IPS DF 4.7 (cell line): ENCODE measurements around the gene PVR.
"Not testable (repeated sequence)": the region's sequence is repeated elsewhere in the genome, so short reads cannot be mapped to it uniquely, and the experiment has no call there.

ENCODE experiments used
- DNase-seq: peaks from one replicate; pipeline ENCODE4 v3.0.0-alpha.2; 2013; ENCODE audit warnings: low spot score; ENCODE audit errors: extremely low read depth

The PVR gene

GRCh38 chr19:44644402-44645016, 799 bp downstream of the PVR start:
- DNase-seq = no peak

DNA sequence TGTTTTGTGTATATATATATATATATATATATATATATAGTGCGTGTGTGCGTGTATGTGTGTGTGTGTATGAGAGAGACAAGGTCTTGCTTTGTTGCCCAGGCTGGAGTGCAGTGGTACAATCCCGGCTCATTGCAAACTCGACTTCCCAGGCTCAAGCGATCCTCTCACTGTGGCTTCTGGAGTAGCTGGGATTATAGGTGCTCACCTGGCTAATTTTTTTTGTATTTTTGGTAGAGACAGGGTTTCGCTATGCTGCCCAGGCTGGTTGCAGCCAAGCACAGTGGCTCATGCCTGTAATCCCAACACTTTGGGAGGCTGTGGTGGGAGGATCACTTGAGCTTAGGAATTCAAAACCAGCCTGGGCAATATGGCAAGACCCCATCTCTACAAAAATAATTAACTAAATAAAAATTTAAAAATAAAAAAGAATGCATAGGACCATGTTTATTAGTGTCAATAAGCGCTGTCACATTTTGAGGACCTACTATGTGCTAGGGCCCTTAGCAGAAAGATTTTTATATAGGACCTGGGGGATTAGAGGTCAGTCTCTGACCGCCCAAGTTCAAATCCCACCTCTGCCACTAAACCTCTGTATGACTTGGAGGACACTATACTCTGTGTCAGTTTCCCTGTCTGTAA, 1.8 kb downstream of the PVR start:
- no peak for DNase-seq

DNA sequence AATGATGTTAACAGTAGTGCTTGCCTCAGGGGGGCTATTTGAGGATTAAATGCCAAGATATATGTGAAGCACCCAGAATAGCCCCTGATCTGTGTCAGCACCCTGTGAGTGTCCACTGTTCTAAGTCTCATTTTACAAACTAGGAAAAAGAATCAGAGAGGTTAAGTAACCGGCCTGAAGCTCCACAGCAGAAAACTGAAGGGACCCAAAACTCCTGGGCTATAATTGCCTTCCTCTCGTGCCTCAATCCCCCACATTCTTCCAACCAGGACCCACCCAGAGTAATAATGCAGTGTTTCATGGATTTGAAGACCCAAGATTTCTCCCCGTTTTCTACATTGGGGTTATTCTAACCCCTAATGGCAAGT, 2.3 kb downstream of the PVR start:
- no peak for DNase-seq

- DNase-seq = no peak
These were observed 3.4 kb downstream of the PVR start for GRCh38 chr19:44647144-44647543.

DNA sequence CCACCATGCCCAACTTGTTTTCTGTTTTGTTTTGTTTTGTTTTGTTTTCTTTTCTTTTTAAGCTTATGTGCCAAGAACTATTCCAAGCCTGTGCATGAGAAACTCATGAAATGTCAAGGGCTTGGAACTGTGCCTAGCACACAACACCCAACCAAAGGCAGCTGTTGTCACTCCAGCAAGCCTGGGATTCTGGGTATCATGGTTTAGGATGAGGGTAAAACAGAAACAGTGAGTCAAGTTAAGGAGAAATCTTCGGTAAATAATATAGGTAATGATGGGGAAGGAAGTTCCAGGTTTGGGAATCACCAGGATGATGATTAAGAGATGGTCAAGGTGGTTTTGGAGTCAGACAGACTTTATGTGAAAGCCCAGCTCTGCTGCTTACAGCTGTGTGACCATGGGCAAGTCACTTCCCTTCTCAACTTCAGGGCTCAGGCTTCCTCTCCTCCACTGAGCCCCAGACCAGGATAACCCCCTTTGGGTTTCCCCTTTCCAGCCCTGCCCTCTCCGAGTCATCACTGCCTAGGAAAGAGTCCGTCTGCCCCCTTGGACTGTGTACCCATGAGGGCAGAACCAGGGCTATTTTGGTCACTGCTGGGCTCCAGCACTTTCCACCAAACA, 5.0 kb downstream of the PVR start:
- no peak for DNase-seq

DNA sequence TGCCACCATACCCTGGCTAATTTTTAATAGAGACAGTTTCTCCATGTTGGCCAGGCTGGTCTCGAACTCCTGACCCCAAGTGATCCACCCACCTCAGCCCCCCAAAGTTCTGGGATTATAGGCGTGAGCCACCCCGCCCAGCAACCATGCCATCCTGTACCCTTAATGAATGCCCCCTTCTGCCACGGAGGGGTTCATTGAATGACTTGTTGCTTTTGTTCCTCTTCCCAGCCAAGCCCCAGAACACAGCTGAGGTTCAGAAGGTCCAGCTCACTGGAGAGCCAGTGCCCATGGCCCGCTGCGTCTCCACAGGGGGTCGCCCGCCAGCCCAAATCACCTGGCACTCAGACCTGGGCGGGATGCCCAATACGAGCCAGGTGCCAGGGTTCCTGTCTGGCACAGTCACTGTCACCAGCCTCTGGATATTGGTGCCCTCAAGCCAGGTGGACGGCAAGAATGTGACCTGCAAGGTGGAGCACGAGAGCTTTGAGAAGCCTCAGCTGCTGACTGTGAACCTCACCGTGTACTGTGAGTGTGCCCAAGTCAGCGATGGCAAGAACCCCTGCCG, 6.0 kb downstream of the PVR start:
- no peak for DNase-seq

GRCh38 chr19:44653343-44653742, 9.6 kb downstream of the PVR start:
- DNase-seq = no peak

DNA sequence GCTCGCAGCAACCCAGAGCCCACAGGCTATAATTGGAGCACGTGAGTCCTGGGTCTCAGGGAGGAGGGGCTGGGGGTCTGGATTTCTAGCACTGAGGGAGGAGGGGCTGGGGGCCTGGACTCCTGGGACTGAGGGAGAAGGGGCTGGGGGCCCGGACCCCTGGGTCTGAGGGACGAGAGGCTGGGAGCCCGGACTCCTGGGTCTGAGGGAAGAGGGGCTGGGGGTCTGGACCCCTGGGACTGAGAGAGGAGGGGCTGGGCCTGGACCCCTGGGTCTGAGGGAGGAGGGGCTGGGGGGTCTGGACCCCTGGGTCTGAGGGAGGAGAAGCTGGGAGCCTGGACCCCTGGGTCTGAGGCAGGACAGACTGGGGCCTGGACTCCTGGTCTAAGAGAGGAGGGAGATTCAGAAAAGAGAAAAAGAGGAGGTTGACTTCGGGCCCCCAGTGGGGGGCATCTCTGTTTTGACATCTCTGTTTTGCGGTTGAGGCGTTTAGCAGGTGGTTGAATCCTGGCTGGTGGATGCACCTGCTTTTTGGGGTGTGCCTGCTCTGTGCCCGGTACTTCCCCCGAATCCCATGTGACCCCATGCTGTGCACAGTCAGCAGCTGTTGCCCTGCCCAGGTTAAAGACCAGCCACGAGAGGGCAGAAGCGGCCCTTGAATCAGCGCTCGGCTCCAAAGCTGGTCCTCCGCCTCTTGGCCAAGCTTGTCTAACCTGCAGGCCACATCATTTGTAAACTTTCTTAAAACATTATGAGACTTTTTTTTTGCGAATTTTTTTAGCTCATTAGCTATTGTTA, 10.5 kb downstream of the PVR start:
- no peak for DNase-seq

GRCh38 chr19:44657211-44657921, 13.7 kb downstream of the PVR start:
- no peak for DNase-seq

DNA sequence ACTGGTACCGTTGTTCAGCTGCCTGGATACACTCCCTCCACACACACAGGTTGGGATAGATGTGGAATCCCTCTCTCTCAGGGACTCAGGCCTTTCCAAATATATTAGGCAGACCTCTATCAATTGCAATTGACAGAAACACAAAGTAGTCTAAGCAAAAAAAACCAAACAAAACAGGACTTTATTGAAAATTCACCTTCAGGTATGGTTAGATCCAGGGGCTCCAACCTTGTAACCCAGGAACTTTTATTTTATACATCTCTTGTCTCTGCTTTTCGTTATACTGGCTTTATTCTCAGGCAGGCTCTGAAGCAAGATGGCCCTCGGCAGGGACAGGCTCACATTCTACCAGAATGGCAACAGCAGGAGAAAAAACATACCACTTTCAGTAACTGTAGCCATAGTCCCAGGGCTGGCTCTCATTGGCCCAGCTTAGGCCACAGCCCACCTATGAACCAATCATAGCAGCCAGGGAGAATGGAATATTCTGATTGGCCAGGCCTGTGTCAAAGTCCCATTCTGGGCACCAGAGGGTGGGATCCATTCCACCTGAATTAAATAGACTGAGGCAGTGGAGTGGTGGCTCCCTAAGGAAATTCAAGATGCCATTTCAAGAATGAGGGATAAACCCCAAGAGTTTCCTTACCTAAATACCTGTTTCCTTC, 14.5 kb downstream of the PVR start:
- DNase-seq = no peak

DNA sequence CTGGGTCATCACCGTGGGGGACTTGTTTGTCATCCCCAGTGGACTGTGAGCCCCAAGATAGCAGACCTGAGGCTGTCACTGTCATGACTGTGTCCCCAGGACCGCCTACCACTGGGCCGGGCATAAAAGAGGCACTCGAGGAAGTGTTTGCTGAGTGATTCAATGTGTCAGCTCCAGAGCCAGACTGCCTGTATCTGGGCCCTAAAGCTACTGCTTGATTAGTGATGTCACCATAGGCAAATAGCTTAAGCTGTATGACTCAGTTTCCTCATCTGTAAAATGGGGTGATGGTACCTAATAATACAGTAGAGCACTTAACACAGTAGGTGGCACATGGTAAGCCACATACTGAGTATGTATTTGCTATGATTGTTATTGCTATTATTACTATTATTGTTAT, 16.4 kb downstream of the PVR start:
- no peak for DNase-seq

- no peak for DNase-seq
These were observed 17.5 kb downstream of the PVR start for GRCh38 chr19:44661205-44661604.

DNA sequence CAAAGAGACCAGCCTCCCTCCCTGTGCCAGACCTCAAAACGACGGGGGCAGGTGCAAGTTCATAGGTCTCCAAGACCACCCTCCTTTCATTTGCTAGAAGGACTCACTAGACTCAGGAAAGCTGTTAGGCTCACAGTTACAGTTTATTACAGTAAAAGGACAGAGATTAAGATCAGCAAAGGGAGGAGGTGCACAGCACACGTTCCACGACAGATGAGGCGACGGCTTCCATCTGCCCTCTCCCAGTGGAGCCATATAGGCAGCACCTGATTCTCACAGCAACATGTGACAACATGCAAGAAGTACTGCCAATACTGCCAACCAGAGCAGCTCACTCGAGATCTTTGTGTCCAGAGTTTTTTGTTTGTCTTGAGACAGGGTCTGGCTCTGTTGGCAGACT, 18.2 kb downstream of the PVR start:
- no peak for DNase-seq

DNA sequence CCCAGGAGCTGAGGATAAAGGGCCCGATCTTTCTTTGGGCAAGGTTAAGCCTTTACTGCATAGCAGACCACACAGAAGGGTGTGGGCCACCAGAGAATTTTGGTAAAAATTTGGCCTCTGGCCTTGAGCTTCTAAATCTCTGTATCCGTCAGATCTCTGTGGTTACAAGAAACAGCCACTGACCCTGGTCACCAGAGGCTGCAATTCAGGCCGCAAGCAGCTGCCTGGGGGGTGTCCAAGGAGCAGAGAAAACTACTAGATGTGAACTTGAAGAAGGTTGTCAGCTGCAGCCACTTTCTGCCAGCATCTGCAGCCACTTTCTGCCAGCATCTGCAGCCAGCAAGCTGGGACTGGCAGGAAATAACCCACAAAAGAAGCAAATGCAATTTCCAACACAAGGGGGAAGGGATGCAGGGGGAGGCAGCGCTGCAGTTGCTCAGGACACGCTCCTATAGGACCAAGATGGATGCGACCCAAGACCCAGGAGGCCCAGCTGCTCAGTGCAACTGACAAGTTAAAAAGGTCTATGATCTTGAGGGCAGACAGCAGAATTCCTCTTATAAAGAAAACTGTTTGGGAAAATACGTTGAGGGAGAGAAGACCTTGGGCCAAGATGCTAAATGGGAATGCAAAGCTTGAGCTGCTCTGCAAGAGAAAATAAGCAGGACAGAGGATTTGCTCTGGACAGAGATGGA, 19.1 kb downstream of the PVR start:
- no peak for DNase-seq

DNA sequence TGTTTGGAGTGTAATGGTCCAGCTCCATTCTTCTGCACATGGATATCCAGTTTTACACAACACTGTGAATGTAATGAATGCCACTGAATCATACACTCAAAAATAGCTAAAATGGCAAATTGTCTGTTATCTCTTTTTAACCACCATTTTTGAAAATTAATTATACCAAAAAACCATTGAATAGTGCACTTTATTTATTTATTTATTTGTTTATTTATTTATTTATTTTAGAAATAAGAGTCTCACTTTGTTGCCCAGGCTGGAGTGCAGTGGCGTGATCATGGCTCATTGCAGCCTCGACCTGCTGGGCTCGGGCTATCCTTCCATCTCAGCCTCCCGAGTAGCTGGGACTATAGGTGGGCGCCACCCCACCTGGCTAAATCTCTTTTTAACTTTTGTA, 20.3 kb downstream of the PVR start:
- no peak for DNase-seq

- DNase-seq = no peak
These were observed 21.3 kb downstream of the PVR start for GRCh38 chr19:44664976-44665375.

DNA sequence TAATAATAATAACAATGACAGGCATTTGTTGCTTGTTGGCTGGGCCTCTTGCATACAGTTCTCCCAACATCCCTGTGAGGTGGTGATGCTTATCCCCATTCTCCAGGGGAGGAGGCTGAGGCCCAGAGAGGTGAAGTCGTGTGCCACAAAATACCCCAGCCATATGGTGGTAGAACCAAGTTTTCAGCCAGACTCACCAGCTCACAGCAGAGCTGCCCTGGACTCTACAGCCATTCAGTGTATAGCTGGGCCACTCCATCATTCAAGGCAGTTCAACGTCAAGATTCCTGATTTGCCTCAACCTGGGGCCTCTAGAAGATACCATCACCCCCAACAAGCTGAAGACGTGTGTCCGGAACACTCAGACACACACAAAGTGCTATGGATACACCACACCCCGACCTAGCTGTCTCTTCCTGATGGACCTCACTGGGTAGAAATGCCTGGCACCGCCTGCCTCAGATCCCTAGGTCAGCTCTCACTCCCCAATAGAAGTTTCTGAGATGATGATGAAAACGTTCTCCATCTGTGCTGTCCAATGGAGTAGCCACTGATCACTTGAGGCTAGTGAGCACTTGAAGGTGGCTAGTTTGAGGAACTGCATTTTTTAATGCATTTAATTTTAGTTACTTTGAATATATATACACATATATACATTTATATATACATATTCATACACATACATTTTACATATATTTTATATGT, 23.3 kb downstream of the PVR start:
- DNase-seq = no peak

GRCh38 chr19:44668985-44669764, 25.5 kb downstream of the PVR start:
- DNase-seq = no peak

DNA sequence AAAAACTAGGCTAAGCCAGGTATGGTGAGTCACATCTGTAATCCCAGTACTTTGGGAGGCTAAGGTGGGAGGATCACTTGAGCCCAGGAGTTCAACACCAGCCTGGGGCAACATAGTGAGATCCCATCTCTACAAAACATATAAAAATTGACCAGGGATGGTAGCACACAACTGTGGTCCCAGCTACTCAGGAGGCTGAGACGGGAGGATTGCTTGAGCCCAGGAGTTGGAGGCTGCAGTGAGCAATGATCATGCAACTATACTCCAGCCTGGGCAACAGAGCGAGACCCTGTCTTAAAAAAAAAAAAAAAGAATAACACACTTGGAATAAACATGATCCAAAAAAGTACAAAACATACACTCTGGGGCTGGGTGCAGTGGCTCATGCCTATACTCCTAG, 26.3 kb downstream of the PVR start:
- not testable (repeated sequence) for DNase-seq
